GM08714 (cell line): ENCODE results near the gene DNASE1L3.

Experiments
- H3K4me3 ChIP-seq: fragments of 200-500 bp; sonication (Bioruptor generic); 2 replicates; pipeline ENCODE4 v1.5.1; 2014; ENCODE audit warnings: mild to moderate bottlenecking, low read length, inconsistent platforms
- ZNF274 ChIP-seq: IDR thresholded peaks from 2 replicates; pipeline ENCODE4 v1.6.1; 2012; ENCODE audit warnings: mild to moderate bottlenecking, low read depth, low read length

The DNASE1L3 gene

DNA sequence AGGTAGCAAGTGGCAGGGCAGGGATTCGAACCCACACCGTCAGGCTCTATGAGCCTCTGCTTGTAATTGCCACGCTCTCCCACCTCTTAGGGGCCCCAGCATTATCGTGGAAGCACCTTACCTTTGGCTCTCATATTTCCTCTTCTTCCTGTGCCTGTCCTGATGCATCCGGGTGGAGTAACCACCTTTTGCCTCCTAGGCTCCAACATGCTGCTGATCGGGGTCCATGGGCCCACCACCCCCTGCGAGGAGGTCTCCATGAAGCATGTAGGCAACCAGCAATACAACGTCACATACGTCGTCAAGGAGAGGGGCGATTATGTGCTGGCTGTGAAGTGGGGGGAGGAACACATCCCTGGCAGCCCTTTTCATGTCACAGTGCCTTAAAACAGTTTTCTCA lies 40.4 kb downstream of the DNASE1L3 start:
- no peak for TF ChIP-seq ZNF274
- H3K4me3 ChIP-seq: no peak overlapping the region

DNA sequence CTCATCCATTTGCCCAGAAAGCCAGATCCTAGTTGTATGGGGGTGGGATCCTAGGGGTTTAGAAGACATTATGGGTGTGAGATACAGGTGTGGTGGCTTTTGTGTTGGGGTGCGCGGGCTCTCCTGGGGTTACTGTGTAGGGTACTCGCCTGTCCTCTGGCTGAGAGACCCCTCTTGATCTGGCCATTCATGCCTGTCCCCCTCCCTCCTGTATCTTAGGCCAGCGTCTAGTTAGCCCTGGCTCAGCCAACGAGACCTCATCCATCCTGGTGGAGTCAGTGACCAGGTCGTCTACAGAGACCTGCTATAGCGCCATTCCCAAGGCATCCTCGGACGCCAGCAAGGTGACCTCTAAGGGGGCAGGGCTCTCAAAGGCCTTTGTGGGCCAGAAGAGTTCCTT lies 41.4 kb downstream of the DNASE1L3 start:
- H3K4me3 ChIP-seq: no peak overlapping the region
- TF ChIP-seq ZNF274: no peak

DNA sequence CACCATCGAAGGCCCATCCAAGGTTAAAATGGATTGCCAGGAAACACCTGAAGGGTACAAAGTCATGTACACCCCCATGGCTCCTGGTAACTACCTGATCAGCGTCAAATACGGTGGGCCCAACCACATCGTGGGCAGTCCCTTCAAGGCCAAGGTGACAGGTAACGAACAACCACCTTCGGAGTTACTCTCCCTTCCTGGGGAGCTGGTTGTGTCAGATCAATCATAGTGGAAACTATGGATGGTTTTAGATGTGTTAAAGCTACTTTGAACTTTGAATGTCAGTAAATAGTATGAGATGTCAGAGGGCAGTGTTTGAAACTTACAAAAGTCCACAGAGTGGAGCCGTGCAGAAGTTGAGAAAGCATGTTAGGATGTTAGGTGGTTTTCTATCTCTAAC lies 42.3 kb downstream of the DNASE1L3 start:
- no peak for TF ChIP-seq ZNF274
- H3K4me3 ChIP-seq: no peak overlapping the region

DNA sequence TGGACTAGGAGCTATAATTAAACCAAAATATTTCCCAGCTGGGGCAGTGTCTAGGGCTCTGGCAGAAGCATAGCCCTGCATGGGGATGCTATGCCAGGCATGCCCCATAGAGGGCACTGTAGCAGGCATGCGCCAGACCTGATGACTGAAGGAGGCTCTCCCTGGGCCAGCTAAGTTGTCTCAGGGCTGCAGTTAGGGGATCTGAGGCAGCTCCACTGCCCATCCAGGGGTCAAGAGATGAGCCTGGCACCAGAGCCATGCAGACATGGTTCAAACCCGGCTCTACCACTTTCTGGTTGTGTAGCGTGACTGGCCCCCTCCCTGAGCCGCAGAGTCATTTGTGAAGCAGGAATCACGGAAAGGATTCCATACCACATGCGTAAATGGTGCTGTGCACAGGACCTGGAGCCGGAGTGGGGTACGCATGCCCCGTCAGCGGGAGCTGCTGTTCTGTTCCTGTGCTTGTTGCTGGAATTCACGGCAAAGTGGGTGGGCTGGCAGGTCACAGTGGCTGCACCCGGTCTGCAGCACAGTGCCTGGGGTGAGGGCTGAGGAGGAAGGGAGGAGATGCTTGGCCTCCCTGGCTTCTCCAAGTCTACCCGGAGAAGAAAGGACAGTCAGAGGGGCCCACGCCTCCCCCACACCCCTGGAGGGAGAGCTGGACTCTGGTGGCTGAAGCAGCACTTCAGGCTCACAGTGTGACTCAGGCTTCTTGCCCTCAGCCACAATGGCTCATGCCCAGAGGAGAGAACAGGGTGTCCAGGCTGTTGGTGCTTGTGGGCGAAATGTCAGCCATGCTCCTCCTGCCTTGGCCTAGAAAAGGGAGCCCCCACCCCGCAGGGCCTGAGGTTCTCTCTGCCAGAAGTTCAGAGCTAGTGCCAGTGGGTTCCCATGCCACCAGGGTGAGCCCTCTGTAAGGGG lies 43.1 kb downstream of the DNASE1L3 start:
- H3K4me3 ChIP-seq: no peak overlapping the region
- TF ChIP-seq ZNF274: no peak

DNA sequence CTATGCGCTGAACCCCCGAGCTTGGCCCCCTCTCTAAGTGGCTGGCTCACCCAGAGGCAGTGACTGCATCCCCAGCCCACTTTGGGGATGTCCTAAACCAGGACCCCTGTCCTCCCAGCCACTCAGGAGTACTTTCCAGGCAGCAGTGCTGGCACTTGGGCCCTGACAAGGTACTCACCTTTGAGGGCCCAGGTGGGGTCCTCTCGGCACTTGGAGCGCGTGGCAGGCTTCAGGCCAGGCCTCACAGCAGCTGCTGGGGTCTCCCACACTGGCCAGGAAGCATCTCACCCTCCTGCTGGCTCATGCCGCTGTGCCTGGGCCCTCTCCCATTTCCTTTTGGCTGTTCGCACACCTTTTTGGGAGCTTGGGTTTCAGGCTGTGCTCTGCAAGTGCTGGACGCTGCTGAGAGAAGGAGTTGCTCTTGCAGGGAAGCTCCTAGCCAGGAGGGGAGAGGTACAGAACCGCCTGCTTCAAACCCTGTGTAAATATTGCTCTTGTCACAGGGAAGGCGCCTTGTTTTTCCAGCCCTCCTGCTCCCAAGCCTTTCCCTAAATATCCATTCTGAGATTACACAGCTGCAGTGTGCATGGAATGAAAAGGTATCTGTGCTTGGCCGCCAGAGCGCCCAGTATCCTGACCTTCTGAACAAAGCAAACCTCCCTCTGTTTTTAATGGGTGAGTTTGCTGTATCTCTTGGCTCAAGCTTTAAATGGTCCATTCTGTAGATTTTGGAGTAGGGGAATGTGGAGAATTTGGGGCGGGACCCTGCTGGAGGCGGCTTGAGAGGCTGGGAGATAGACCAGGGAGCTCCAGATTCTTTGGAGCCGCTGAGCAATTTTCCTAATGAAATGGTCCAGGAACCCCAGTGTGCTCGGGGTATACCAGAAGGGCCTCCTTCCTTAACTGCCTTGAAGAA lies 45.6 kb downstream of the DNASE1L3 start:
- TF ChIP-seq ZNF274: no peak
- no peak overlapping the region for H3K4me3 ChIP-seq

DNA sequence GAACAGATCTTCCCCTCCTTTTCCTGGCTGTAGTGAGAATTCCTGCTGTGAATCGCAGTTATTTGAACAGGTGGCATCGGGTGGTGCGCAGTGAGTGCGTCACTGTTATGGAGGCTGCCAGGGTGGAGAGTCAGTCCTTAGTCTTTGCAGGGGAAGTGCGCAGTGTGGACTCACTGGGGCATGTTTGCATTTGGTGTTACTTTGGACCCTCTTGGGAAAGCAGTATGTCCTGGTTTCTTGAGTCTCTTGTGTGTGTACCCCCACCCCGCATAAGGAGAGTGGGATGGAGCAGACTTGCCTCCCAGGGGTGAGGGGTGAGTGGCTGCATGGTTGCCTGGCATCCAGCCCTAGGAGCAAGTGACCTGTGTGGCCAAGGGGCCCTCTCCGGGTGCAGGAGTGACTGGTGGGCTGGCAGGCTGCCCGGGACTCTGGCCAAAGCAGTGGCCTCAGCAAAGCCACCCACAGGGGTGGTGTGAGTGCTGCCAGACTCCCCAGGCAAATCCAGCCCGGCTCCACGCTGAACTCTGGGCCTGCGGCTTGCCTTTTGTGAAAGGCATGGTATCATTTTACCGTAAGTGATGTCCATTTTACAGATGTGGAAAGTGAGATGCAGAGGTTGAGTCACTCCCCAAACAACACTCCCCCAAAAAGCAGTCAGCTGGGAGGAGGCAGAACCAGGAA lies 46.4 kb downstream of the DNASE1L3 start:
- no peak overlapping the region for H3K4me3 ChIP-seq
- TF ChIP-seq ZNF274: no peak

DNA sequence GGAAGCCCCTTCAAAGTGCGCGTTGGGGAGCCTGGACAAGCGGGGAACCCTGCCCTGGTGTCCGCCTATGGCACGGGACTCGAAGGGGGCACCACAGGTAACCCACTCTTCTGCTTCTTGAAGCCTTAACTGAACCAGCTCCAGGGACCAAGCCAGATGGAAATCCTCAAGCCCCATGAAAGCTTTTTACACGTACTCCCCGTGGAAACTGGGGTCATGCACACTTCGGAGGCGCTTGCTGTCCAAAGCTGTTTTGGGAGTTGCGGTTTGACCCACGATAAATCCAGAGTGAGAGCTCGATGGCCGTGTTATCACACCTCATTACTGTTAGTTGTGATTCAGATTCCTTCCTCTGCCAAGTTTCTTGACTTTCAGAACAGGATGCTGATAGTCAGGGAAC lies 47.5 kb downstream of the DNASE1L3 start:
- H3K4me3 ChIP-seq: no peak overlapping the region
- TF ChIP-seq ZNF274: no peak

DNA sequence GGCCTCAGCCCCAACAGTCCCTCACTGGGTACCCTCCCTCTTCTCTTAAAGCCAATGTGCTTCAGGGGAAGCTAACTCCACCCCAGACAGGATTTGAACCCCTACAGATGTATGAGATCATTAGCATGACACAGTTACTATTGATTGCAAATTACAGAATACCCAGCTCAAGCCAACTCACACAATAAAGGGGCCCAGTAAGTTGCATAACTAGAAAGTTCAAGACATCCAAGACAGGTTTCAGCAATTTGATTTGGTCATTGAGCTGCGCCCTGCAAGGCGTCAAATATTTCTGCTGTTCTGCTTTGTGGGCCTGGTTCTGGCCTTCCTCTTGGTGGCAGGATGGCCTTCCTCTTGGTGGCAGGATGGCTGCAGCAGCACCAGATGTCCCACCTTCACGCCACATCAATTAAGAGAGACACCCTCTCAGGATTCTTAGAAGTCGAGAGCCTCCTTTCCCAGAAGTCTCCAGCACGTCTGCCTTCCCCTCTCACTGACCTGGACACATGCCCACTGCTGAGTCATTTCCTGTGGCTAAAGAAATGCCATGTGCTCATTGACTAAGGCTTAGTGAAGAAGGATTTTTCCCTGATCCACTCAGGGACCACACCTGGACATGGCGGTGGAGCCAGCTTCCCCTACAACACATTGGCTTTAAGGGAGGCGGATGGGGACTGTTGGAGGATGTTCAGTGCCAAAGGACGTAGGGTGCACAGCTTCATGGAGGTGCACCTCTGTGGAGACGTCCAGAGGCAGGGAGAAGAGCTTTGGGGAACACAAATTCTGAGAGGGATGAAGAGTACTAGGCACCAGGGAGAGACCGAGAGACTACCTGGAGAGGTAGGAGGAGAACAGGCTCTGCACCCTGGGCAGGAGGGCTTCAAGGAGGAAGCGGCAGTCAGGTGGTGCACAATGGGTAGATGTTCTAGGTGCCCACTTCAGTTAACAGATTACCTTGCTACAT lies 49.1 kb downstream of the DNASE1L3 start:
- no peak overlapping the region for H3K4me3 ChIP-seq
- TF ChIP-seq ZNF274: no peak

DNA sequence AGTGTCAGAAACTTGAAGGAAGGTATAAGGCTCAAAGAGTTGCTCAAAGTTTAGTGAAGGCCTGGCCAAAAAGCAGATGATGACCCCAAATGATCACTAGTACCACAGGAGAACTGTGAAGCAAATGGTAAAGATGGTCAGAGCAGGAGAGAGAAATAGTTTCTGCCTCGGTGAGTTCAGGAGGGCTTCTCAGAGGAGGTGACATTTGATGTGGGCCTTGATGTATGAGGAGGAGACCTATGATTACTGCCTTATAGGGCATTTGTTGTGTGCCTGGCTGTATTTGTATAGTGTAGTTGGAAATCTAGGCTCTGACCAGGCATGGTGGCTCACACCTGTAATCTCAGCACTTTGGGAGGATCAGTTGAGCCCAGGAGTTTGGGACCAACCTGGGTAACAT lies 50.4 kb downstream of the DNASE1L3 start:
- no peak overlapping the region for H3K4me3 ChIP-seq
- no peak for TF ChIP-seq ZNF274

DNA sequence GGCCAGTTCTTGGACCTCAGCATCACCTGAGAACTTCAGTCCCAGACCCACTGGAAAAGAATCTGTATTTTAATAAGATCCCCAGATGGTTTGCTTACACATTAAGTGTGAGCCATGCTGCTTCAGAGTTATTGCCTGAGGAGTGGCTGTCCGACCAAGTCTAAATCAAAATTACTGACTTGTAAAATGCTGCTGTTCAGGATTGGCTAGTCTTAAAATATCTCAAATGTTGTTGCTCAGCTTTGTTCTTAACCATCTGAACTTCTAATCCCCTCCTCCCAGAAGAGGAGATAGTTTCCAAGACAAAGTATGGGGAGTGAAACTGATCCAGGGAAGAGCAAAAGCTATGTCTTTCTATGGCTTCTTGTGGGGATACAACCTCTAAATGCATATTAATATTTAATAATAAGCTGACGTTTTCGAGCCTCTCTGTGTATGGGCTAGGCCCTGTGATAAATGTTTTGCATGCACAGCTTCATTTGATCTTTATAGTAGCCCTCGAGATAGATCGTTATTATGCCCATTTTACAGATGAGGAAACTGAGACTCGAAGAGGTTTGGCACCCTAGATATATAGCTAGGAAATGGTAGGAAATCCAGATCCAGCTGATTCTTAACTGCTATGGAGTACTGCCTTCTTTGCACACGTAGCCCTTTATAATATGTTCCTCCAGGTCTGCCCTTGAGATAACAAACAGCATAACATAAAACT lies 52.2 kb downstream of the DNASE1L3 start:
- TF ChIP-seq ZNF274: no peak
- no peak overlapping the region for H3K4me3 ChIP-seq

DNA sequence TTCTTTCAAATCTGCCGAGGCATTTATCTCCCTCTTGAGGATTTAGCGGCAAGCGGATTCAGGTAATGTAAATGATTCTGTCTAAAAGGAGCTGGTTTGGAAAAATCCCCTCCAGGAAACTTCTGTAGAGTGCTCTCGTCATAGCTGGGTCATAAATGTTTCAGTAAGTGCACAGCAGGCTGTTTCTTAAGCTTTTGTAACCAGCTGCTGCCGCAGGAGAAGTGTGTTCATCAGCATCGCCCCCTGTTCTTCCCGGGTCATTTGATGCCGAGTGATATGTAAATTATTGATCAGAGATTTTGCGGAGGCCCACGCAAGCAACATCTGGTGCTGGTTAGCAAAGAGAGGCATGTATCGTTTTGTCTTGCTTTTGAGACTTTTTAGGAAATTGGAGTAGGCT lies 53.1 kb downstream of the DNASE1L3 start:
- TF ChIP-seq ZNF274: no peak
- no peak overlapping the region for H3K4me3 ChIP-seq

DNA sequence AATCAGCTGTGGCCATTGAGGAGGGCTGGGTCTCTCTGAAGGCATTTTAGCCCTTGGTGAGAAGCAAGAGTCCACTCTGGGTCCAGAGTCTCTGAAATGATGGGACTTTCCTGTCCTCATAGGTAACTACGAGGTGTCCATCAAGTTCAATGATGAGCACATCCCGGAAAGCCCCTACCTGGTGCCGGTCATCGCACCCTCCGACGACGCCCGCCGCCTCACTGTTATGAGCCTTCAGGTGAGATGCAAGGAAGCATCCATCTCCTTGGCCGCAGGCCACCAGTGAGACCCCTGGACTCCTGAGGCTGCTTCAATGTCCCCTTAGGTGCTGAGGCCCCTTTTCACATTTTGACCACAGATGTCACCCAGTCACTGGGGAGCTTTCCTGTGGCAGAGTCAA lies 54.9 kb downstream of the DNASE1L3 start:
- TF ChIP-seq ZNF274: no peak
- H3K4me3 ChIP-seq: no peak overlapping the region
